ENCODE data around the gene ZCCHC4. TPM values are rescaled to one million over a fixed set of nuclear protein-coding genes. Genes with fewer than 3 reads are reported as not detected.

Gene ZCCHC4
- total and polyA plus RNA-seq, 2 experiments from 2014 or later, result 4.7 to 9.1 TPM

DNA sequence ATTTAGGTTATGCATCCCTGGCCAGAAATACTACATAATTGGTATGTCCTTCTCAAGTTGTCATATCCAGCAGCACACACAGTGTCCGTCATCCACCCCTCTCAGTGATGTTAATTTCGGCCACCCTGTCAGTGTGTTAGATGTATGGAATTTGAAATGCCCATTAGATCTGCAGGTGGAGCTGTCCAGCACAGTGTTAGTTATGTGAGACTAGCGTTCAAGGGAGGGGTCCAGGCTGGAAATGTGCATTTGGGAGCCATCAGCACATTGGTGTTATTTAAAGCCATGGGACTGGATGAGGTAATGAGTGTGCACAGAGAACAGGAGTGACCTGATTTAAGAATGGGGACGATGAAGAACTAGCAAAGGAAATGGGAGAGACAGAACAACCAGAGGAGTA is 86.9 kb downstream of the ZCCHC4 start:
- TF ChIP-seq EZH2 (IDR thresholded peaks at IDR 0.05; ENCODE audit: borderline replicate concordance), result no peak
- TF ChIP-seq, protein P1, sequence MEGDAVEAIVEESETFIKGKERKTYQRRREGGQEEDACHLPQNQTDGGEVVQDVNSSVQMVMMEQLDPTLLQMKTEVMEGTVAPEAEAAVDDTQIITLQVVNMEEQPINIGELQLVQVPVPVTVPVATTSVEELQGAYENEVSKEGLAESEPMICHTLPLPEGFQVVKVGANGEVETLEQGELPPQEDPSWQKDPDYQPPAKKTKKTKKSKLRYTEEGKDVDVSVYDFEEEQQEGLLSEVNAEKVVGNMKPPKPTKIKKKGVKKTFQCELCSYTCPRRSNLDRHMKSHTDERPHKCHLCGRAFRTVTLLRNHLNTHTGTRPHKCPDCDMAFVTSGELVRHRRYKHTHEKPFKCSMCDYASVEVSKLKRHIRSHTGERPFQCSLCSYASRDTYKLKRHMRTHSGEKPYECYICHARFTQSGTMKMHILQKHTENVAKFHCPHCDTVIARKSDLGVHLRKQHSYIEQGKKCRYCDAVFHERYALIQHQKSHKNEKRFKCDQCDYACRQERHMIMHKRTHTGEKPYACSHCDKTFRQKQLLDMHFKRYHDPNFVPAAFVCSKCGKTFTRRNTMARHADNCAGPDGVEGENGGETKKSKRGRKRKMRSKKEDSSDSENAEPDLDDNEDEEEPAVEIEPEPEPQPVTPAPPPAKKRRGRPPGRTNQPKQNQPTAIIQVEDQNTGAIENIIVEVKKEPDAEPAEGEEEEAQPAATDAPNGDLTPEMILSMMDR (IDR thresholded peaks at IDR 0.05; ENCODE audit: poor library complexity), result no peak
- no peak for TF ChIP-seq EZH2phosphoT487 (IDR thresholded peaks at IDR 0.05; ENCODE audit: low read depth, severe bottlenecking, unreplicated experiment)
- Histone ChIP-seq H3K79me2 (no peaks in the 10 kb centered on the region), H3K27me3 (no peaks in the 10 kb centered on the region), H3K27ac (no peak overlapping the region), H4K20me1 (ENCODE audit: insufficient read depth, poor library complexity, severe bottlenecking) (no peaks in the 10 kb centered on the region), H3K9me3 (ENCODE audit: low read depth) (no peaks in the 10 kb centered on the region), H2AFZ (no peak overlapping the region), H3K4me3 (no peak overlapping the region), H3K9me2 (replicated peaks; ENCODE audit: insufficient read depth) (no peaks in the 10 kb centered on the region), H3K4me2 (no peak overlapping the region), H3K36me3 (replicated peaks; ENCODE audit: insufficient read depth, low read depth) (peaks cover 4% of the 10 kb centered on the region), H3K4me1 (ENCODE audit: insufficient read depth) (no peaks in the 10 kb centered on the region)
- DNase-seq (ENCODE audit: low spot score), result no peak
- WGBS (ENCODE audit: low lambda C conversion rate, missing lambda C conversion rate), result 96% methylated on average over 4 of the region's 4 CpGs

DNA sequence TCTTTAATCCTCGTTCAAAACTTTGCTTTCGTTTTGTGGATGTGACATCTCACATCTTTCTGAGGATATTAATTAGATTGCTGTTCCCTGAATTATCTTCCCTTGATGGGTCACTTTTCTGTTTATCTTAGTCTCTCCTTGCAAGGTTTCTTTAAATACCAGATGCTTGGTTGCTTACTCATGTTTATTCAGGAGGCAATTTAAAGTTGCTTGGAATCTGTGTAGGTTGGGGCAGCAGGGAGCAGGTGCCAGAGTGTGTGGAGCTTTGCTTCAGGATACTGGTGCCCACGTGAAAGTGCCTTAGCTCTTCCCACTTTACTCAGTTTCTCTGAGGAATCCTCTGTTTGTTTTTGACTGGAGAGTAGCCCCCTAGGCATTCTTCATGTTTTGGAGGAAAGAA is 88.5 kb downstream of the ZCCHC4 start:
- no peaks in the 10 kb centered on the region for H3K4me1 ChIP-seq (ENCODE audit: insufficient read depth)
- H3K36me3 ChIP-seq (replicated peaks; ENCODE audit: insufficient read depth, low read depth), result peaks cover 3% of the 10 kb centered on the region
- TF ChIP-seq, protein P1 (IDR thresholded peaks at IDR 0.05; ENCODE audit: poor library complexity), result no peak
- TF ChIP-seq EZH2phosphoT487 (IDR thresholded peaks at IDR 0.05; ENCODE audit: low read depth, severe bottlenecking, unreplicated experiment) (no peak), EZH2 (IDR thresholded peaks at IDR 0.05; ENCODE audit: borderline replicate concordance) (no peak)
- no peaks in the 10 kb centered on the region for H4K20me1 ChIP-seq (ENCODE audit: insufficient read depth, poor library complexity, severe bottlenecking)
- 78% methylated on average over 3 of the region's 3 CpGs for WGBS (ENCODE audit: low lambda C conversion rate, missing lambda C conversion rate)
- no peak overlapping the region for H3K4me3 ChIP-seq
- H3K9me2 ChIP-seq (replicated peaks; ENCODE audit: insufficient read depth), result no peaks in the 10 kb centered on the region
- no peaks in the 10 kb centered on the region for H3K27me3 ChIP-seq
- H2AFZ ChIP-seq, result no peak overlapping the region
- no peak for DNase-seq (ENCODE audit: low spot score)
- H3K27ac ChIP-seq, result no peak overlapping the region
- H3K9me3 ChIP-seq (ENCODE audit: low read depth), result no peaks in the 10 kb centered on the region
- H3K4me2 ChIP-seq, result no peak overlapping the region
- H3K79me2 ChIP-seq, result no peaks in the 10 kb centered on the region

DNA sequence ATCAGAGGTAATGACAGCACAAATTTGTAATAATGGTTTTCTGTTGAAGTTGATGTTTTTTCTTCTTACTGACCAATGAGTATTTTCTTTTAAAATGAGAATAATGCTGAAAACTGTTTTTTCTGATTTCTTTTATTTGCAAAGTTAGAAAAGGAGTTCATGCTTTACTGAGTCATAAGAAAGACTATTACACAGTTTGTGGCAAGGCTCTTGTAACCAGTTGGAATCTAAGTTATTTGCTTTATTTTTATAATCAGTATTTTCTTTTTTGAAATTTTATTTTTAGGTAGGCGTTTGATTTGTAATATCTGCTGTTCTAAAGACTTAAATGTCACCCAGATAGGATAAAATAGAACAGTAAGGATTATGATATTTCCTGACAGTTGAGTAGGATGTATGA is 89.9 kb downstream of the ZCCHC4 start:
- no peak overlapping the region for H3K4me2 ChIP-seq

More for the DNA sequence above, 89.9 kb downstream of the ZCCHC4 start:
- no peaks in the 10 kb centered on the region for H3K79me2 ChIP-seq
- no peaks in the 10 kb centered on the region for H4K20me1 ChIP-seq (ENCODE audit: insufficient read depth, poor library complexity, severe bottlenecking)
- H3K9me3 ChIP-seq (ENCODE audit: low read depth), result no peaks in the 10 kb centered on the region
- H3K36me3 ChIP-seq (replicated peaks; ENCODE audit: insufficient read depth, low read depth), result no peaks in the 10 kb centered on the region
- H3K27me3 ChIP-seq, result no peaks in the 10 kb centered on the region
- H2AFZ ChIP-seq, result no peak overlapping the region
- WGBS (ENCODE audit: low lambda C conversion rate, missing lambda C conversion rate), result 91% methylated on average over 1 of the region's 1 CpG
- no peak for DNase-seq (ENCODE audit: low spot score)
- H3K4me1 ChIP-seq (ENCODE audit: insufficient read depth), result no peaks in the 10 kb centered on the region
- no peak overlapping the region for H3K27ac ChIP-seq
- no peak overlapping the region for H3K4me3 ChIP-seq
- TF ChIP-seq EZH2phosphoT487 (IDR thresholded peaks at IDR 0.05; ENCODE audit: low read depth, severe bottlenecking, unreplicated experiment), result no peak
- no peak for TF ChIP-seq EZH2 (IDR thresholded peaks at IDR 0.05; ENCODE audit: borderline replicate concordance)
- TF ChIP-seq, protein P1 (IDR thresholded peaks at IDR 0.05; ENCODE audit: poor library complexity), result no peak
- H3K9me2 ChIP-seq (replicated peaks; ENCODE audit: insufficient read depth), result no peaks in the 10 kb centered on the region
